HT-29 (cell line): ENCODE data around the gene CDON. TPM values are rescaled to one million over a fixed set of nuclear protein-coding genes. Genes with fewer than 3 reads are reported as not detected.

ENCODE experiments used
- DNase-seq: peaks from one replicate; pipeline ENCODE4 v3.0.0-alpha.2; 2015; ENCODE audit warnings: low spot score
- total RNA-seq: library from RNA; depleted of rRNA; stranded (reverse); fragments of >200 nt; shearing (Covaris generic); gene quantifications from 2 replicates; pipeline ENCODE4 v1.2.3, GENCODE V29; 2014

CDON gene
- total RNA-seq, 1 experiment from 2014 or later, result 4.8 TPM

- no peak for DNase-seq
These were observed 21.4 kb upstream of the CDON start for GRCh38 chr11:126083829-126084607.

DNA sequence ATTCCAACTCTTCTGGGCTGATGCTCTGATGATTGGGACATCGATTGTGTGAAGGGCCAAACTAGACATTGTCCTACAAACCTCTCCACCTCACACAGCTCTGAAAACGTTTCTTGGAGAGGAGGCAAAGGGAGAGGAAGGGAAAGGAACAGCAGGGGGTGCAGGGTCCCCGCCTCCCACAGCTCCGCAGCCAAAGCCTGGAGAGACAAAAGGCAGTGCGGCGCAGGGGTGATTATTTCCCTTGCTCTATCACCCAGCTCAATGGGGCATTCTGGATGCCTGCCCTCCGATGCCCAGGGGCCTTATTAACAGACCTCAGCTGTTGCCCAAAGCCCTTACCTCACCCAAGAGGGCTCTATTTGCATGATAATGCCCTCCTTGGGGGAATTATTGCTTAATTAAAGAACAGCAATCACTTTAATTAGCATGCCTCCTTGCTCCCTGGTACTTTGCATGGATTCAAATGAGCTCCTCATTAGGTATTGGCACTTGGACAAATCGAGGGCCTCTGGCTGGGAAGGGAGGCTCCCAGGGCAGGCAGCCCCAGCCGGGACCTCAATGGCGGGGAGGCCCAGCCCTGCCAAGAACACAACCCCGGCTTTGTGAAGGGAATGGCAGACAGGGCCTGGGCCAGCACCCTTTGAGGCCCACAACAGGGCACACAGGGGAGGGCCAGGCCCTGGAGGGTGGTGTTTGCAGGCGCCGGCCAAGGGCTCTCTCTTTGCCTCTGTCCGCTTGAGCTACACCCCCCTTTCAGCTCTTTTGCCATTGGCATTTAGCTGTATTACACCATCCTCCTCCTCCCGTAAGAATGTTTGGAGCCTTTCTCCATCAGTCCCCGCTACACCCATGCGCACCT, 19.8 kb upstream of the CDON start:
- no peak for DNase-seq

DNA sequence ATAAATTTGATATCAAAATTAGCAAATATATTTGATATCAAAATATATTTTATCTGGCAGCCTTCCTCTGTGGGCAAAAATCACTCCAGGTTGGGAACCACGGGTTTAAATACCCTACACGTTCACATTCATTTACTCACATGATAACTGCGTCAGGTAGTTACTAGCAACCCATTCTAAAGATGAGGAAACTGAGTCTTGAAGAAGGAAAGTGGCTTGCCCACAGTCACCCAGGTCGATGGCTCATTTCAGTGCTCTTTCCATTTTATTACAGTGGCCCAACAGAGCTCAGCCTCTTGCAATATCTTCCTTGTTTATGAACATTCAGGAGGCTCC, 19.2 kb upstream of the CDON start:
- no peak for DNase-seq

DNA sequence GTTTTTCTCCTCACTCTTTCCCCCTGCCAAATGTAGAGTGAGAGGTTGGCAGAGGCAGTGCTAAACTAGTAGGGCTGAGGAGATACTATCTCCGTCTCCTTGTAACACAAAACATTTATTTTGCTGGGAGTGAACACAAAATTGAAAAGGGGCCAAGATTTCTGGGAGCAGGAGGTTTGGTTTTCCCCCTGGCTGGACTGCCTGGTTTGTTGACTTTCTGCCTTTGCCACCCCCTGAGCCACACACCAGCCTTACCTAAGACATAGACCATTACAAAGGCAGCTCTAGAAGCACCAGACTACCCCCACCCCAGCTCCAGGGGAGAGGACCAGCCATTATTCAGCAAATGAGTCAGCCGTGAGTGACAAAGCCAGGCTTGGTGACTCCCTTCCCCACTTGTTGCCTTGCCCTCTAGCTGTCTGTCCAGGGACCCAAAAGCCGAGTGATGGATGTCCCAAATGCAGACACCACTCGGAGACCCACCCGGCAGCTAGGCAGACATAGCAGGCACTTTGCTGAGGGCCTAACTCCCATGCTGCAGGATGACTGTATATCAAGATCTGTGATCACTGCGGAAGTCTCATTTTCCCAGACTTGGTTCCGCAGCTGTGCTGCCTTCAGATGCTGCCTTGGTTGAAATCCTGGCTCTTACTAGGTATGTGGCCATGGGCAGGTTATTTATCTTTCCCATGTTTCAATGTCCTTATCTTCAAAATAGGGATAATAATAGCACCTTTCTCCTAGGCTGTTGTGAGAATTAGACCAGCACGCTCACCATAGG, 17.7 kb upstream of the CDON start:
- DNase-seq, result no peak

GRCh38 chr11:126079621-126080124, 17.0 kb upstream of the CDON start:
- DNase-seq, result no peak

DNA sequence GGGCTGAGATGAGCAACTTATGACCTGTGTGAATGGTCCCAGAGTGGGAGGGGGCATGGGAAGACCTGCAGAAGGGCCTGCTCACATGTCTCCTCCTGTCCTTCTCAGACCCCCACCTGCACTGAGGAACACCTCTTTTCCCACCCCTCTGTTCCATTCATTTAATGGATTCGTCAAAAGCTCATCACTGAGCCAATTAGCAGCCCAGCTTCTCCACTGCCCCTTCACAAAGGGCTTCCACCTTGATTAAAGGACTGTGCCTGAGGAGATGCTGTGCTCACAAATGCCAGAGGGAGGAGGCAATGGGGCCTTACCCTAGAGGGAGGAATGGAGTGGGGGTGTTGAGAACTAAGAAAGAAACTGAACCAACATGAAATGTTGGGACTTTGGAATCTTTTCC, 14.0 kb upstream of the CDON start:
- no peak for DNase-seq

- DNase-seq, result no peak
These were observed 10.3 kb upstream of the CDON start for GRCh38 chr11:126072801-126073594.

GRCh38 chr11:126072141-126072741, 9.6 kb upstream of the CDON start:
- no peak for DNase-seq

GRCh38 chr11:126063507-126063852, 814 bp upstream of the CDON start:
- DNase-seq, result no peak

DNA sequence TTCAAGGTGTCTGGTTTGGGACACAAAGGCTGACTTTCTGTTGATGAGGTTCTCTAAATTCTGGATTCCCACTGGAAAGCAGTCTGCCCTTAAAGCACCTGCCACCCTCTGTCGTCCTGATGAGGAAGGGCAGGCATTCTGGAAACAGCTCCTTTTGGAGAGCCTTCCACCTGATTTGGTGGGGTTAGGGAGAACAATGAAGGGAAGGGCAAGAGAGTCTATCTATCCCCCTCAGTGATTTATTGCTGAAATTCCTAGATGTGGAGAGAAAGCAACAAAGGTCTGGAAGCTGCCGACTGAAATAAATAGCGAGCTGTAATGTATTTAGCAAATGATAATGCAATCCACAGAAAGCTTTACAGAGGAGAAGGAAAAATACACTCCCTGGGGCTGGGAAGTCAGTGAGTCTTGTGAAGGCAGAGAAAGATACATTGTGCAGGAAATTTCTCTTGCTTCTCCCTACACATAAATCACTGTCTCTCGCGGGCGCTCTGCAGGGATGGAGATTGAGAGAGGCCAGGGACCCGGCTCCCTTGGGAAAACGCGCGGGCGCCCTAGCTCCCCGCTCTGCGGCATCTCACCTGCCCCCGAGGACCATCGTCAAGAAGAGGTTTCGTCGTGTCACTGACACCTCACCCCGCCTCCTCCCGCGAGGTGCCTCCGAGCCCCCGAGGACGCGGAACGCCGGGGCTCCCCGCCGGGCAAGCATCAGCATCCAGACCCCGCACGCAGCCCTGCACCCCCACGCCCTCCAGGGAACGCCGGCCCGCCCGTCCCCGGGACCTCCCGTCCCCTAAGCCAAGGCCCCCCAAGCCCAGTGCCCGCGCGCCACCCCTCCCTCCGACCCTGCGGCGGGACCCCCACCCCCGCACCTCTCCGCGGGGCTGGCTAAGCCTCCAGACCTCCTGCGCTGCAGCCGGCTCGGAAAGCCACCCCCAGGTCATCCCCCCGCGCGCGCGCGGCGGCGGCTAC, 673 bp downstream of the CDON start:
- DNase-seq, result peak; percentile 81

GRCh38 chr11:126060757-126061171, 1.9 kb downstream of the CDON start:
- no peak for DNase-seq

DNA sequence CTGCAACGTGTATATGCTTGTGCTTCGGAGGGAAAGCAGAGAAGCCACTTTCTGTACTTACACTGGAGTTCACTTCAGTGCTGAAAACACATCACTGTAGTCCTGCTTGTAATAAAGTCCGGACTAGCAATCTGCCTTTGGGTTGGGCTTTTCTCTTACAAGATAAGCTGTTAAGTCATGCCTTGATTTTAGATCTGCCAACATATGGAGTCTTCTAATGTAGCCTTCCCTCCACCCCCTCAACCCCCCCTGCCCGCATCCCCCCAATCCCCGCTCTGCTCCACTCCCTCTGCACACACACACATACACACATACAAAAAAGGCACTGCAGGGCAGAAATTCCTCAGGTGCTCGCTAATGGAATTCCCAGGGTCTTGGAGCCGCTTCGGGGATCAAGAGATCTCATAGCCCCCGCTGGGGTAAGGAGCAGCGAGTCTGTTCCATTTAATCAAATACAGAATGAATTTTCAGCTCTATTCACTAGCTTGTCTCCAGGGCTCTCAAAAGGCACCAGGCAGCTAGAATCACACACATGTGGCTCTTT, 3.4 kb downstream of the CDON start:
- DNase-seq, result no peak

GRCh38 chr11:126058105-126058874, 4.4 kb downstream of the CDON start:
- no peak for DNase-seq

GRCh38 chr11:126054882-126055281, 7.8 kb downstream of the CDON start:
- no peak for DNase-seq

- no peak for DNase-seq
These were observed 8.3 kb downstream of the CDON start for GRCh38 chr11:126054408-126054807.

GRCh38 chr11:126053415-126054286, 9.0 kb downstream of the CDON start:
- DNase-seq, result no peak

- no peak for DNase-seq
These were observed 11.5 kb downstream of the CDON start for GRCh38 chr11:126051117-126051516.

DNA sequence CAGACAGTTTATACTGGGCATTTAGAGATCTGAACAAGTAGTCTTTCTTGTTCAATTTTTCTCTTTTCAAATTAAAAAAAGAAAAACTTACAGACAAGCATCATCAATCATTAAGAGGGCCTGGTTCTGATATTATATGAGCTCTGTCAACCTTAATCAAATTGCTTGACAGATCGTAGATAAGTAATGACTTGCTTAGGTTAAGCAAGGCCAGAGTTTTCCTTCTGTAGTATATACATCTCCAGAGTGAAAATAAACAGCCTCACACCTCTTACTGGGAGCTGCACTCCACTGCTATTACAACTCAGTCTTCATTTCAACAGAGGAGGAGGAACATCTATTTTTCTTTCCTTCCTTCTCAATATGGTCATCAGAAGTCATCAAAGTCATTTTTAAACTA, 13.5 kb downstream of the CDON start:
- DNase-seq, result no peak
